SK-N-SH (cell line): ENCODE measurements around the gene KCNK4.

Experiments used
- ELF1 ChIP-seq: IDR thresholded peaks from 2 replicates; pipeline ENCODE4 v1.4.0; 2012
- EP300 ChIP-seq, 2 experiments: IDR thresholded peaks; 2 replicates each; pipeline versions ENCODE4 v1.4.0 to v1.6.1; 2012; ENCODE audit warnings: borderline replicate concordance in 1 of 2, low read depth in 1 of 2, low read length in 1 of 2
- EZH2phosphoT487 ChIP-seq: fragments of 200-600 bp; sonication (generic); IDR thresholded peaks from 2 replicates; pipeline ENCODE4 v1.6.1; 2017; ENCODE audit warnings: low read depth, mixed run types, mild to moderate bottlenecking, antibody characterized with exemption, moderate library complexity, borderline replicate concordance
- GABPA ChIP-seq: IDR thresholded peaks from 2 replicates; pipeline ENCODE4 v1.4.0; 2012; ENCODE audit warnings: low read depth, mild to moderate bottlenecking
- JUND ChIP-seq: IDR thresholded peaks from 2 replicates; pipeline ENCODE4 v1.4.0; 2012
- POLR2AphosphoS5 ChIP-seq: IDR thresholded peaks from 2 replicates; pipeline ENCODE4 v1.6.1; 2012; ENCODE audit warnings: low read depth, low read length
- RAD21 ChIP-seq: IDR thresholded peaks from 2 replicates; pipeline ENCODE4 v1.6.1; 2012; ENCODE audit warnings: mild to moderate bottlenecking, low read length
- RXRA ChIP-seq: IDR thresholded peaks from 2 replicates; pipeline ENCODE4 v1.4.0; 2012; ENCODE audit warnings: low read depth, mild to moderate bottlenecking, borderline replicate concordance
- TAF1 ChIP-seq: IDR thresholded peaks from 2 replicates; pipeline ENCODE4 v1.6.1; 2012; ENCODE audit warnings: low read depth, mild to moderate bottlenecking, low read length, moderate library complexity, borderline replicate concordance
- TCF12 ChIP-seq: IDR thresholded peaks from 2 replicates; pipeline ENCODE4 v1.4.0; 2012
- ZBTB33 ChIP-seq: IDR thresholded peaks from 2 replicates; pipeline ENCODE4 v1.4.0; 2012; ENCODE audit warnings: low read depth, borderline replicate concordance
- TF ChIP-seq, protein P1 (sequence below): fragments of 200-600 bp; sonication (generic); IDR thresholded peaks from 2 replicates; pipeline ENCODE4 v1.6.1; 2017; ENCODE audit warnings: antibody characterized with exemption, mild to moderate bottlenecking, moderate library complexity
- TF ChIP-seq, protein P2 (sequence below): IDR thresholded peaks from 2 replicates; pipeline ENCODE4; 2012
- TF ChIP-seq, protein P3 (sequence below): IDR thresholded peaks from 2 replicates; pipeline ENCODE4 v1.4.0; 2012; ENCODE audit warnings: low read depth

GRCh38 chr11:64291752-64292459 is 804 bp downstream of the KCNK4 start:
- TF ChIP-seq POLR2AphosphoS5 (no peak), JUND (no peak), TAF1 (no peak), RAD21 (no peak), EP300 (IDR thresholded peaks at IDR 0.05; ENCODE audit: borderline replicate concordance in 1 of 2, low read depth in 1 of 2, low read length in 1 of 2) (no peak), TCF12 (no peak), ZBTB33 (no peak), ELF1 (no peak), GABPA (no peak), RXRA (no peak), EZH2phosphoT487 (no peak)
- TF ChIP-seq, protein P1, sequence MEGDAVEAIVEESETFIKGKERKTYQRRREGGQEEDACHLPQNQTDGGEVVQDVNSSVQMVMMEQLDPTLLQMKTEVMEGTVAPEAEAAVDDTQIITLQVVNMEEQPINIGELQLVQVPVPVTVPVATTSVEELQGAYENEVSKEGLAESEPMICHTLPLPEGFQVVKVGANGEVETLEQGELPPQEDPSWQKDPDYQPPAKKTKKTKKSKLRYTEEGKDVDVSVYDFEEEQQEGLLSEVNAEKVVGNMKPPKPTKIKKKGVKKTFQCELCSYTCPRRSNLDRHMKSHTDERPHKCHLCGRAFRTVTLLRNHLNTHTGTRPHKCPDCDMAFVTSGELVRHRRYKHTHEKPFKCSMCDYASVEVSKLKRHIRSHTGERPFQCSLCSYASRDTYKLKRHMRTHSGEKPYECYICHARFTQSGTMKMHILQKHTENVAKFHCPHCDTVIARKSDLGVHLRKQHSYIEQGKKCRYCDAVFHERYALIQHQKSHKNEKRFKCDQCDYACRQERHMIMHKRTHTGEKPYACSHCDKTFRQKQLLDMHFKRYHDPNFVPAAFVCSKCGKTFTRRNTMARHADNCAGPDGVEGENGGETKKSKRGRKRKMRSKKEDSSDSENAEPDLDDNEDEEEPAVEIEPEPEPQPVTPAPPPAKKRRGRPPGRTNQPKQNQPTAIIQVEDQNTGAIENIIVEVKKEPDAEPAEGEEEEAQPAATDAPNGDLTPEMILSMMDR: no peak
- TF ChIP-seq, protein P2, sequence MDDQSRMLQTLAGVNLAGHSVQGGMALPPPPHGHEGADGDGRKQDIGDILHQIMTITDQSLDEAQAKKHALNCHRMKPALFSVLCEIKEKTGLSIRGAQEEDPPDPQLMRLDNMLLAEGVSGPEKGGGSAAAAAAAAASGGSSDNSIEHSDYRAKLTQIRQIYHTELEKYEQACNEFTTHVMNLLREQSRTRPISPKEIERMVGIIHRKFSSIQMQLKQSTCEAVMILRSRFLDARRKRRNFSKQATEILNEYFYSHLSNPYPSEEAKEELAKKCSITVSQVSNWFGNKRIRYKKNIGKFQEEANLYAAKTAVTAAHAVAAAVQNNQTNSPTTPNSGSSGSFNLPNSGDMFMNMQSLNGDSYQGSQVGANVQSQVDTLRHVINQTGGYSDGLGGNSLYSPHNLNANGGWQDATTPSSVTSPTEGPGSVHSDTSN: no peak
- TF ChIP-seq, protein P3, sequence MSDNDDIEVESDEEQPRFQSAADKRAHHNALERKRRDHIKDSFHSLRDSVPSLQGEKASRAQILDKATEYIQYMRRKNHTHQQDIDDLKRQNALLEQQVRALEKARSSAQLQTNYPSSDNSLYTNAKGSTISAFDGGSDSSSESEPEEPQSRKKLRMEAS: no peak
